Keratinocyte (primary cell): ENCODE measurements around the gene PCDHGB3. TPM values are rescaled to one million over a fixed set of nuclear protein-coding genes. Genes with fewer than 3 reads are reported as not detected.

Source experiments
- DNase-seq: peaks from one replicate; pipeline ENCODE4 v3.0.0-alpha.2; 2011; ENCODE audit warnings: low read depth, missing footprints, low spot score
- FAIRE-seq: peaks from 2 replicates; lab custom pipeline; 2011; peaks lifted over from hg19 to GRCh38; lab: Jason Lieb, UNC
- H2AFZ ChIP-seq: 2 replicates; pipeline ENCODE4 v1.6.0; 2012; ENCODE audit warnings: low read length, control low read depth, inconsistent platforms; ENCODE audit not compliant: control insufficient read depth
- H3K27ac ChIP-seq: 2 replicates; pipeline ENCODE4 v1.5.1; 2011; ENCODE audit warnings: low read length; ENCODE audit not compliant: control insufficient read depth, insufficient read depth
- H3K27me3 ChIP-seq: 3 replicates; pipeline ENCODE4 v1.6.0; 2011; ENCODE audit warnings: low read length; ENCODE audit not compliant: control insufficient read depth, insufficient read depth; ENCODE audit errors: extremely low read depth
- H3K36me3 ChIP-seq, 2 experiments: 2 replicates in 1 of 2; 3 replicates in 1 of 2; pipeline ENCODE4 v1.5.1; 2011; ENCODE audit warnings: low read length in 2 of 2, mild to moderate bottlenecking in 1 of 2; ENCODE audit not compliant: control insufficient read depth in 2 of 2, insufficient read depth in 2 of 2; ENCODE audit errors: extremely low read depth in 1 of 2
- H3K4me1 ChIP-seq: 3 replicates; pipeline ENCODE4 v1.5.1; 2011; ENCODE audit warnings: low read length; ENCODE audit not compliant: control insufficient read depth, insufficient read depth; ENCODE audit errors: extremely low read depth
- H3K4me2 ChIP-seq: 3 replicates; pipeline ENCODE4 v1.6.0; 2011; ENCODE audit warnings: low read depth, low read length; ENCODE audit not compliant: control insufficient read depth, insufficient read depth; ENCODE audit errors: extremely low read depth
- H3K4me3 ChIP-seq, 3 experiments: fragments of 200-600 bp in 1 of 3; sonication (generic) in 1 of 3; 2 replicates in 2 of 3; 3 replicates in 1 of 3; pipeline ENCODE4 v1.5.1; 2011 to 2016; ENCODE audit warnings: low read length in 3 of 3, mild to moderate bottlenecking in 3 of 3, control low read depth in 2 of 3, inconsistent platforms in 1 of 3, low read depth in 1 of 3, mixed read lengths in 1 of 3, mixed run types in 1 of 3, moderate library complexity in 1 of 3; ENCODE audit not compliant: control insufficient read depth in 2 of 3, insufficient read depth in 2 of 3; ENCODE audit errors: extremely low read depth in 1 of 3
- H3K79me2 ChIP-seq: 2 replicates; pipeline ENCODE4 v1.6.0; 2012; ENCODE audit warnings: low read length; ENCODE audit not compliant: control insufficient read depth, insufficient read depth
- H3K9ac ChIP-seq: 3 replicates; pipeline ENCODE4 v1.6.0; 2011; ENCODE audit warnings: low read length; ENCODE audit not compliant: control insufficient read depth, insufficient read depth; ENCODE audit errors: extremely low read depth
- H3K9me1 ChIP-seq: 3 replicates; pipeline ENCODE4 v1.6.0; 2011; ENCODE audit warnings: low read length; ENCODE audit not compliant: control insufficient read depth, insufficient read depth; ENCODE audit errors: extremely low read depth
- H3K9me3 ChIP-seq: 2 replicates; pipeline ENCODE4 v1.5.1; 2012; ENCODE audit warnings: low read depth, low read length; ENCODE audit not compliant: control insufficient read depth
- H4K20me1 ChIP-seq: 3 replicates; pipeline ENCODE4 v1.6.0; 2011; ENCODE audit warnings: low read length; ENCODE audit not compliant: control insufficient read depth, insufficient read depth; ENCODE audit errors: extremely low read depth
- CTCF ChIP-seq, 3 experiments: IDR thresholded peaks in 1 of 3; conservative IDR thresholded peaks in 1 of 3; optimal IDR thresholded peaks in 1 of 3; 2 replicates in 2 of 3; 3 replicates in 1 of 3; pipeline versions ENCODE3 to v1.5.1; 2011; ENCODE audit warnings: low read length in 3 of 3, mild to moderate bottlenecking in 3 of 3, moderate library complexity in 2 of 3, control low read depth in 1 of 3, inconsistent platforms in 1 of 3; ENCODE audit not compliant: insufficient read depth in 2 of 3; ENCODE audit errors: extremely low read depth in 1 of 3
- EZH2 ChIP-seq: IDR thresholded peaks from one replicate; pipeline ENCODE4 v1.6.1; 2012; ENCODE audit warnings: inconsistent platforms, mild to moderate bottlenecking, low read length, moderate library complexity
- dilution Hi-C: fragments of 300-500 bp; cut with MboI; formaldehyde crosslinking; loops from one replicate; pipeline ENCODE4 v1.7.0; 2020; ENCODE audit warnings: low sequenced_read_pairs; ENCODE audit not compliant: extremely low pct_ligation_motif_present
- polyA plus RNA-seq, 5 experiments: library from polyadenylated mRNA; depleted of rRNA in 3 of 5; stranded (reverse) in 3 of 5; stranded (forward) in 1 of 5; unstranded in 1 of 5; fragments of >200 nt; gene quantifications; 1 replicate in 1 of 5; 2 replicates in 3 of 5; 3 replicates in 1 of 5; pipeline versions ENCODE4 v1.2.1 to v1.2.3, GENCODE V29; 2011 to 2012; ENCODE audit warnings: missing spikeins in 2 of 5, low read depth in 1 of 5, low replicate concordance in 1 of 5

The PCDHGB3 gene
- polyA plus RNA-seq, 1 donor (not counting 4 experiments of a cell fraction or from before 2014, with no cell fraction given) = 0.18 TPM

DNA sequence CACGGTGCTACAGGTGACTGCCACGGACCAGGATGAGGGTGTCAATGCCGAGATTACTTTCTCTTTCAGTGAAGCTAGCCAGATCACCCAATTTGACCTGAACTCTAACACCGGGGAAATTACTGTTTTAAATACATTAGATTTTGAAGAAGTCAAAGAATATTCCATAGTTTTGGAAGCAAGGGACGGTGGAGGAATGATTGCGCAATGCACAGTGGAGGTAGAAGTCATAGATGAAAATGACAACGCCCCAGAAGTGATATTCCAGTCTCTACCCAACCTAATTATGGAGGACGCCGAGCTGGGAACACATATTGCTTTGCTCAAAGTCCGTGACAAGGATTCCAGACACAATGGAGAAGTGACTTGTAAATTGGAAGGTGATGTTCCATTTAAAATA lies 18.6 kb downstream of the PCDHGB3 start:
- TF ChIP-seq EZH2 (no peak), CTCF (optimal IDR thresholded peaks at IDR 0.05 in 1 of 3, IDR thresholded peaks at IDR 0.05 in 1 of 3, conservative IDR thresholded peaks at IDR 0.05 in 1 of 3; ENCODE audit: extremely low read depth in 1 of 3, insufficient read depth in 2 of 3, low read length in 3 of 3) (no peak)
- H4K20me1 ChIP-seq = no peaks in the 10 kb centered on the region
- H3K9me3 ChIP-seq = peaks cover 24% of the 10 kb centered on the region
- no peak overlapping the region for H3K9ac ChIP-seq
- DNase-seq (no peak), FAIRE-seq (no peak)
- no peaks in the 10 kb centered on the region for H3K9me1 ChIP-seq
- dilution Hi-C loops = no loop called here
- H3K27me3 ChIP-seq = peaks cover 11% of the 10 kb centered on the region
- no peaks in the 10 kb centered on the region for H3K36me3 ChIP-seq
- H2AFZ ChIP-seq = no peak overlapping the region
- no peak overlapping the region for H3K4me3 ChIP-seq
- no peaks in the 10 kb centered on the region for H3K79me2 ChIP-seq
- H3K4me2 ChIP-seq = no peak overlapping the region
- no peaks in the 10 kb centered on the region for H3K4me1 ChIP-seq
- H3K27ac ChIP-seq = no peak overlapping the region

GRCh38 chr5:141389153-141390042 lies 19.4 kb downstream of the PCDHGB3 start:
- H2AFZ ChIP-seq = no peak overlapping the region
- no peak for DNase-seq
- H4K20me1 ChIP-seq = no peaks in the 10 kb centered on the region
- H3K36me3 ChIP-seq = no peaks in the 10 kb centered on the region
- no peaks in the 10 kb centered on the region for H3K9me1 ChIP-seq
- no peak overlapping the region for H3K9ac ChIP-seq
- no peak overlapping the region for H3K4me2 ChIP-seq
- H3K27me3 ChIP-seq = peaks cover 11% of the 10 kb centered on the region
- H3K79me2 ChIP-seq = no peaks in the 10 kb centered on the region
- dilution Hi-C loops = no loop called here
- FAIRE-seq = no peak
- TF ChIP-seq EZH2 (no peak), CTCF (optimal IDR thresholded peaks at IDR 0.05 in 1 of 3, IDR thresholded peaks at IDR 0.05 in 1 of 3, conservative IDR thresholded peaks at IDR 0.05 in 1 of 3; ENCODE audit: extremely low read depth in 1 of 3, insufficient read depth in 2 of 3, low read length in 3 of 3) (no peak)
- H3K27ac ChIP-seq = no peak overlapping the region
- peaks cover 27% of the 10 kb centered on the region for H3K9me3 ChIP-seq
- H3K4me3 ChIP-seq = no peak overlapping the region
- H3K4me1 ChIP-seq = no peaks in the 10 kb centered on the region
